AG09319 (cell line): ENCODE data around the gene ARHGEF28.

ENCODE experiments used
- DNase-seq: peaks from one replicate; pipeline ENCODE4 v3.0.0-alpha.2; 2010; ENCODE audit warnings: low read depth; ENCODE audit errors: extremely low read depth
- TF ChIP-seq, protein P1 (sequence below): IDR thresholded peaks from 2 replicates; pipeline ENCODE4 v1.5.1; 2011; ENCODE audit warnings: low read depth, mild to moderate bottlenecking, inconsistent platforms, low read length, moderate library complexity

ARHGEF28 gene

GRCh38 chr5:73592551-73592950 lies 33.4 kb upstream of the ARHGEF28 start:
- DNase-seq: no peak

GRCh38 chr5:73596705-73597328 lies 29.2 kb upstream of the ARHGEF28 start:
- TF ChIP-seq, protein P1, sequence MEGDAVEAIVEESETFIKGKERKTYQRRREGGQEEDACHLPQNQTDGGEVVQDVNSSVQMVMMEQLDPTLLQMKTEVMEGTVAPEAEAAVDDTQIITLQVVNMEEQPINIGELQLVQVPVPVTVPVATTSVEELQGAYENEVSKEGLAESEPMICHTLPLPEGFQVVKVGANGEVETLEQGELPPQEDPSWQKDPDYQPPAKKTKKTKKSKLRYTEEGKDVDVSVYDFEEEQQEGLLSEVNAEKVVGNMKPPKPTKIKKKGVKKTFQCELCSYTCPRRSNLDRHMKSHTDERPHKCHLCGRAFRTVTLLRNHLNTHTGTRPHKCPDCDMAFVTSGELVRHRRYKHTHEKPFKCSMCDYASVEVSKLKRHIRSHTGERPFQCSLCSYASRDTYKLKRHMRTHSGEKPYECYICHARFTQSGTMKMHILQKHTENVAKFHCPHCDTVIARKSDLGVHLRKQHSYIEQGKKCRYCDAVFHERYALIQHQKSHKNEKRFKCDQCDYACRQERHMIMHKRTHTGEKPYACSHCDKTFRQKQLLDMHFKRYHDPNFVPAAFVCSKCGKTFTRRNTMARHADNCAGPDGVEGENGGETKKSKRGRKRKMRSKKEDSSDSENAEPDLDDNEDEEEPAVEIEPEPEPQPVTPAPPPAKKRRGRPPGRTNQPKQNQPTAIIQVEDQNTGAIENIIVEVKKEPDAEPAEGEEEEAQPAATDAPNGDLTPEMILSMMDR: peak; percentile 31

More at GRCh38 chr5:73592551-73592950, 33.4 kb upstream of the ARHGEF28 start:
- TF ChIP-seq, protein P1: no peak

GRCh38 chr5:73599380-73599779 lies 26.6 kb upstream of the ARHGEF28 start:
- TF ChIP-seq, protein P1: no peak
- DNase-seq: no peak

More at GRCh38 chr5:73596705-73597328, 29.2 kb upstream of the ARHGEF28 start:
- no peak for DNase-seq

GRCh38 chr5:73603998-73604397 lies 22.0 kb upstream of the ARHGEF28 start:
- TF ChIP-seq, protein P1: no peak
- DNase-seq: no peak

GRCh38 chr5:73605223-73606087 lies 20.5 kb upstream of the ARHGEF28 start:
- DNase-seq: no peak
- TF ChIP-seq, protein P1: no peak

- no peak for DNase-seq
- TF ChIP-seq, protein P1: no peak
Measured at GRCh38 chr5:73606206-73606753, 19.7 kb upstream of the ARHGEF28 start.

- TF ChIP-seq, protein P1: no peak
- DNase-seq: no peak
Measured at GRCh38 chr5:73607228-73607627, 18.8 kb upstream of the ARHGEF28 start.
